GM12875 (cell line): Measurements from ENCODE around the gene ATF2.
A peak's percentile ranks its signal among the peaks of the same experiment; 100 is the strongest.

ENCODE experiments used
- H3K4me3 ChIP-seq: one replicate; pipeline ENCODE4 v1.5.1; 2011; ENCODE audit warnings: low read depth, low read length, control low read depth
- CTCF ChIP-seq: IDR thresholded peaks from 2 replicates; pipeline ENCODE4 v1.5.1; 2011; ENCODE audit warnings: low read depth, mild to moderate bottlenecking, control low read depth, inconsistent platforms, low read length, moderate library complexity, borderline replicate concordance; ENCODE audit not compliant: insufficient read depth

The ATF2 gene

GRCh38 chr2:175175896-175176295 is 7.9 kb upstream of the ATF2 start:
- no peak overlapping the region for H3K4me3 ChIP-seq
- TF ChIP-seq CTCF = no peak

GRCh38 chr2:175175320-175175719 is 7.3 kb upstream of the ATF2 start:
- no peak for TF ChIP-seq CTCF
- no peak overlapping the region for H3K4me3 ChIP-seq

- H3K4me3 ChIP-seq = no peak overlapping the region
- no peak; the same call in 1 of the 2 replicates for TF ChIP-seq CTCF
Measured at GRCh38 chr2:175170659-175171304, 2.8 kb upstream of the ATF2 start.

GRCh38 chr2:175169191-175169590 is 1.2 kb upstream of the ATF2 start:
- no peak overlapping the region for H3K4me3 ChIP-seq
- TF ChIP-seq CTCF = no peak

GRCh38 chr2:175168564-175168945 is 552 bp upstream of the ATF2 start:
- H3K4me3 ChIP-seq = peak overlapping the region; percentile 86
- no peak for TF ChIP-seq CTCF

GRCh38 chr2:175167076-175167791 is 769 bp downstream of the ATF2 start:
- H3K4me3 ChIP-seq = peak overlapping the region; percentile 100
- no peak for TF ChIP-seq CTCF

- TF ChIP-seq CTCF = no peak
- H3K4me3 ChIP-seq = peak overlapping the region; percentile 100
Measured at GRCh38 chr2:175166216-175166824, 1.7 kb downstream of the ATF2 start.
